SK-N-SH (cell line): Measurements from ENCODE around the gene ATG16L2. TPM values are rescaled to one million over a fixed set of nuclear protein-coding genes. Genes with fewer than 3 reads are reported as not detected.

Source experiments
- CTCF ChIA-PET: fragments of 300-600, 350-600 bp; formaldehyde crosslinking; extraction: SDS; loops from one replicate; lab custom pipeline; 2021; lab: Yijun Ruan, JAX
- POLR2A ChIA-PET: fragments of 350-600 bp; sonication (Branson Sonifier 250); formaldehyde crosslinking; extraction: SDS; loops from one replicate; lab custom pipeline; 2020; ENCODE audit warnings: antibody characterized with exemption, inconsistent platforms; lab: Yijun Ruan, JAX
- DNase-seq: peaks from one replicate; pipeline ENCODE4 v3.0.0; 2012
- H2AFZ ChIP-seq: fragments of 200-600 bp; sonication (generic); 2 replicates; pipeline ENCODE4 v1.8.1; 2016; ENCODE audit warnings: antibody characterized with exemption, mild to moderate bottlenecking, low read depth
- H3F3A ChIP-seq: fragments of 200-600 bp; sonication (generic); replicated peaks from 2 replicates; pipeline ENCODE3; 2016; ENCODE audit warnings: antibody characterized with exemption, mild to moderate bottlenecking; ENCODE audit not compliant: insufficient read depth
- H3K27ac ChIP-seq, 2 experiments: fragments of 200-500 bp in 1 of 2; fragments of 200-600 bp in 1 of 2; sonication (Bioruptor generic) in 1 of 2; sonication (generic), shearing (Covaris generic) in 1 of 2; 2 replicates each; pipeline versions ENCODE4 v1.5.1 to v1.6.1; 2014 to 2016; ENCODE audit warnings: low read depth in 2 of 2, inconsistent platforms in 1 of 2, low read length in 1 of 2, mild to moderate bottlenecking in 1 of 2, mixed read lengths in 1 of 2
- H3K27me3 ChIP-seq: fragments of 200-600 bp; sonication (generic), shearing (Covaris generic); 2 replicates; pipeline ENCODE4 v1.6.1; 2016; ENCODE audit warnings: mixed run types; ENCODE audit not compliant: insufficient read depth
- H3K36me3 ChIP-seq, 2 experiments: fragments of 200-500 bp in 1 of 2; fragments of 200-600 bp in 1 of 2; sonication (Bioruptor generic) in 1 of 2; sonication (generic) in 1 of 2; replicated peaks in 1 of 2; 2 replicates each; pipeline versions ENCODE3 to v1.5.1; 2014 to 2016; ENCODE audit warnings: low read length in 1 of 2, mild to moderate bottlenecking in 1 of 2; ENCODE audit not compliant: insufficient read depth in 2 of 2, control insufficient read depth in 1 of 2
- H3K4me1 ChIP-seq, 2 experiments: fragments of 200-500 bp in 1 of 2; fragments of 200-600 bp in 1 of 2; sonication (Bioruptor generic) in 1 of 2; sonication (generic), shearing (Covaris generic) in 1 of 2; 2 replicates each; pipeline versions ENCODE4 v1.5.1 to v1.6.1; 2014 to 2016; ENCODE audit warnings: low read depth in 1 of 2, low read length in 1 of 2, mixed run types in 1 of 2; ENCODE audit not compliant: insufficient read depth in 2 of 2, control insufficient read depth in 1 of 2
- H3K4me2 ChIP-seq: fragments of 200-600 bp; sonication (generic), shearing (Covaris generic); 2 replicates; pipeline ENCODE4 v1.6.1; 2017; ENCODE audit warnings: mixed run types
- H3K4me3 ChIP-seq, 2 experiments: fragments of 200-500 bp in 1 of 2; fragments of 200-600 bp in 1 of 2; sonication (Bioruptor generic) in 1 of 2; sonication (generic), shearing (Covaris generic) in 1 of 2; 2 replicates each; pipeline versions ENCODE4 v1.5.1 to v1.8.1; 2014 to 2016; ENCODE audit warnings: low read depth in 2 of 2, inconsistent platforms in 1 of 2, low read length in 1 of 2, mild to moderate bottlenecking in 1 of 2, mixed read lengths in 1 of 2, moderate library complexity in 1 of 2
- H3K79me2 ChIP-seq: fragments of 200-600 bp; sonication (generic); 2 replicates; pipeline ENCODE4 v1.8.1; 2017; ENCODE audit warnings: mild to moderate bottlenecking; ENCODE audit not compliant: insufficient read depth
- H3K9ac ChIP-seq: fragments of 200-600 bp; sonication (generic); 2 replicates; pipeline ENCODE4 v1.6.1; 2017; ENCODE audit warnings: mixed run types
- H3K9me2 ChIP-seq: fragments of 200-600 bp; sonication (generic); 2 replicates; pipeline ENCODE4 v1.6.1; 2017; ENCODE audit warnings: mixed run types
- H3K9me3 ChIP-seq: fragments of 200-600 bp; sonication (generic); 2 replicates; pipeline ENCODE4 v1.6.1; 2017; ENCODE audit warnings: mixed run types, mild to moderate bottlenecking, moderate library complexity
- H4K20me1 ChIP-seq: fragments of 200-600 bp; sonication (generic); 2 replicates; pipeline ENCODE4 v1.6.1; 2017; ENCODE audit warnings: mild to moderate bottlenecking, mixed run types; ENCODE audit not compliant: insufficient read depth
- CHD2 ChIP-seq: fragments of 150-350 bp; IDR thresholded peaks from 2 replicates; pipeline ENCODE4 v1.6.1; 2018; ENCODE audit warnings: low read length; ENCODE audit not compliant: partially characterized antibody
- ELF1 ChIP-seq: IDR thresholded peaks from 2 replicates; pipeline ENCODE4 v1.4.0; 2012
- EP300 ChIP-seq, 2 experiments: IDR thresholded peaks; 2 replicates each; pipeline versions ENCODE4 v1.4.0 to v1.6.1; 2012; ENCODE audit warnings: borderline replicate concordance in 1 of 2, low read depth in 1 of 2, low read length in 1 of 2
- FOSL2 ChIP-seq: IDR thresholded peaks from 2 replicates; pipeline ENCODE4 v1.4.0; 2012; ENCODE audit warnings: low read depth, mild to moderate bottlenecking, moderate library complexity, borderline replicate concordance
- FOXJ3 ChIP-seq: sonication (generic); formaldehyde crosslinking; IDR thresholded peaks from 2 replicates; pipeline ENCODE4 v1.5.1; 2020; ENCODE audit warnings: mild to moderate bottlenecking, missing genetic modification reagents
- GATA2 ChIP-seq: sonication (generic); formaldehyde crosslinking; IDR thresholded peaks from 2 replicates; pipeline ENCODE4 v1.5.0; 2020; ENCODE audit warnings: mild to moderate bottlenecking, missing genetic modification reagents
- JUND ChIP-seq: IDR thresholded peaks from 2 replicates; pipeline ENCODE4 v1.4.0; 2012
- MXI1 ChIP-seq: IDR thresholded peaks from 2 replicates; pipeline ENCODE4 v1.6.1; 2012; ENCODE audit warnings: mild to moderate bottlenecking, low read depth, low read length, improper control_type of control experiment
- NFIC ChIP-seq: IDR thresholded peaks from 2 replicates; pipeline ENCODE4 v1.4.0; 2012; ENCODE audit warnings: borderline replicate concordance
- PBX3 ChIP-seq: IDR thresholded peaks from 2 replicates; pipeline ENCODE4; 2012
- POLR2AphosphoS5 ChIP-seq: IDR thresholded peaks from 2 replicates; pipeline ENCODE4 v1.6.1; 2012; ENCODE audit warnings: low read depth, low read length
- RAD21 ChIP-seq: IDR thresholded peaks from 2 replicates; pipeline ENCODE4 v1.6.1; 2012; ENCODE audit warnings: mild to moderate bottlenecking, low read length
- RCOR1 ChIP-seq: fragments of 150-350 bp; IDR thresholded peaks from 2 replicates; pipeline ENCODE4 v1.6.1; 2017; ENCODE audit warnings: antibody characterized with exemption, low read length
- RXRA ChIP-seq: IDR thresholded peaks from 2 replicates; pipeline ENCODE4 v1.4.0; 2012; ENCODE audit warnings: low read depth, mild to moderate bottlenecking, borderline replicate concordance
- SIN3A ChIP-seq: IDR thresholded peaks from 2 replicates; pipeline ENCODE4 v1.6.1; 2012; ENCODE audit warnings: low read depth, mild to moderate bottlenecking, low read length, moderate library complexity, borderline replicate concordance
- TAF1 ChIP-seq: IDR thresholded peaks from 2 replicates; pipeline ENCODE4 v1.6.1; 2012; ENCODE audit warnings: low read depth, mild to moderate bottlenecking, low read length, moderate library complexity, borderline replicate concordance
- TCF12 ChIP-seq: IDR thresholded peaks from 2 replicates; pipeline ENCODE4 v1.4.0; 2012
- USF1 ChIP-seq: IDR thresholded peaks from 2 replicates; pipeline ENCODE4 v1.4.0; 2012; ENCODE audit warnings: low read depth, borderline replicate concordance
- USF2 ChIP-seq: fragments of 150-350 bp; IDR thresholded peaks from 2 replicates; pipeline ENCODE4 v1.6.1; 2017; ENCODE audit warnings: antibody characterized with exemption, low read length, low read depth, borderline replicate concordance
- YY1 ChIP-seq: IDR thresholded peaks from 2 replicates; pipeline ENCODE4 v1.4.0; 2012; ENCODE audit warnings: low read depth, mild to moderate bottlenecking
- WGBS: methylation state at CpG from one replicate; pipeline ENCODE4 v1.1.6; 2017; ENCODE audit warnings: low lambda C conversion rate; 5-methylcytosine and 5-hydroxymethylcytosine counted together
- polyA plus RNA-seq, 3 experiments: library from polyadenylated mRNA; depleted of rRNA; stranded (reverse); fragments of >200 nt; gene quantifications; 2 replicates each; pipeline ENCODE4 v1.2.3, GENCODE V29; 2012

ATG16L2 gene
- polyA plus RNA-seq, 1 of the 3 experiments (the other 2 are of a cell fraction) = 26.9 TPM

GRCh38 chr11:72772059-72772458 is 42.2 kb upstream of the ATG16L2 start:
- Histone ChIP-seq H3K79me2 (no peaks in the 10 kb centered on the region), H3K27me3 (no peaks in the 10 kb centered on the region), H3F3A (peaks cover 3% of the 10 kb centered on the region), H4K20me1 (no peaks in the 10 kb centered on the region), H3K9ac (no peak overlapping the region), H3K9me3 (no peaks in the 10 kb centered on the region), H3K4me3 (no peak overlapping the region), H3K36me3 (no peaks in the 10 kb centered on the region), H3K9me2 (no peaks in the 10 kb centered on the region), H3K4me2 (peak overlapping the region; percentile 49; the same call in 1 of the 2 replicates), H3K27ac (peak overlapping the region; percentile 35 to 36; a peak in 1 of 4 replicates), H2AFZ (no peak overlapping the region), H3K4me1 (peaks cover 26 to 53% of the 10 kb centered on the region in 2 experiments)
- ChIA-PET POLR2A (no interaction called here), CTCF (interaction anchor here (1.0 to 2.0 kb wide), 5 partner anchors 8 to 41 kb away, joined by 3 to 5 read pairs (median 4); partner anchors contain the start of gene STARD10)
- 88% methylated on average over 6 of the region's 12 CpGs for WGBS
- TF ChIP-seq PBX3 (no peak), JUND (no peak), TCF12 (no peak)
- DNase-seq = no peak

- Histone ChIP-seq H3K4me3 (no peak overlapping the region), H2AFZ (no peak overlapping the region), H3K27me3 (no peaks in the 10 kb centered on the region), H3K79me2 (no peaks in the 10 kb centered on the region), H3K4me2 (peak overlapping the region; percentile 57; the same call in 1 of the 2 replicates), H3F3A (peaks cover 3% of the 10 kb centered on the region), H3K4me1 (peaks cover 26 to 66% of the 10 kb centered on the region in 2 experiments), H3K27ac (peak overlapping the region; percentile 52 to 90; a peak in 3 of 4 replicates), H3K9me3 (no peaks in the 10 kb centered on the region), H3K9me2 (no peaks in the 10 kb centered on the region), H4K20me1 (no peaks in the 10 kb centered on the region), H3K36me3 (no peaks in the 10 kb centered on the region), H3K9ac (no peak overlapping the region)
- TF ChIP-seq RAD21 (peak; percentile 18; the same call in 1 of the 2 replicates), GATA2 (no peak; the same call in 1 of the 2 replicates), POLR2AphosphoS5 (no peak), TAF1 (no peak), EP300 (IDR thresholded peaks at IDR 0.05; ENCODE audit: borderline replicate concordance in 1 of 2, low read depth in 1 of 2, low read length in 1 of 2) (peak in 1 of 2 experiments; percentile 81; a peak in 2 of 4 replicates), USF2 (no peak), CHD2 (peak; percentile 30), YY1 (no peak), PBX3 (peak; percentile 22; the same call in 1 of the 2 replicates), ELF1 (no peak), RCOR1 (peak; percentile 60; the same call in 1 of the 2 replicates), USF1 (peak; percentile 81), FOXJ3 (CRISPR knock-in tag) (peak; percentile 82), MXI1 (peak; percentile 87), SIN3A (peak; percentile 57; the same call in 1 of the 2 replicates), NFIC (peak; percentile 39; the same call in 1 of the 2 replicates), FOSL2 (peak; percentile 51; the same call in 1 of the 2 replicates), TCF12 (peak; percentile 57), RXRA (no peak)
- ChIA-PET POLR2A (interaction anchor here (0.5 kb wide), 1 partner anchor 502 kb away, joined by 3 read pairs; no protein-coding TSS in a partner anchor), CTCF (interaction anchor here (0.6 to 2.0 kb wide), 6 partner anchors 9 to 89 kb away, joined by 3 to 14 read pairs (median 4); no protein-coding TSS in a partner anchor)
- peak; percentile 87 for DNase-seq
- WGBS = 18% methylated on average over 5 of the region's 5 CpGs
Measured at GRCh38 chr11:72773291-72773690, 40.9 kb upstream of the ATG16L2 start.
